Neural crest cell (in vitro differentiated cells): ENCODE results near the gene TECRL. TPM values are rescaled to one million over a fixed set of nuclear protein-coding genes. Genes with fewer than 3 reads are reported as not detected.

ENCODE experiments used
- DNase-seq: peaks from one replicate; pipeline ENCODE4 v3.0.0; 2021; ENCODE audit warnings: low read depth, mixed read lengths, low spot score
- H3K27ac Mint-ChIP-seq: one replicate; pipeline ENCODE4 v1.8.0; 2021; ENCODE audit warnings: mild to moderate bottlenecking, mixed read lengths; ENCODE audit not compliant: unreplicated experiment
- H3K27me3 Mint-ChIP-seq: 2 replicates; pipeline ENCODE4 v1.8.0; 2021; ENCODE audit warnings: low read depth, mild to moderate bottlenecking, mixed read lengths
- H3K36me3 Mint-ChIP-seq: 2 replicates; pipeline ENCODE4 v1.8.0; 2021; ENCODE audit warnings: low read depth, mild to moderate bottlenecking, mixed read lengths
- H3K4me1 Mint-ChIP-seq: 2 replicates; pipeline ENCODE4 v1.8.0; 2021; ENCODE audit warnings: mixed read lengths
- H3K4me3 Mint-ChIP-seq: one replicate; pipeline ENCODE4 v1.8.0; 2021; ENCODE audit warnings: mild to moderate bottlenecking, mixed read lengths
- H3K9me3 Mint-ChIP-seq: 2 replicates; pipeline ENCODE4 v1.8.0; 2021; ENCODE audit warnings: mixed read lengths
- CTCF ChIP-seq: fragments of 200-600 bp; sonication (generic); conservative IDR thresholded peaks from 2 replicates; pipeline ENCODE4 v1.5.0; 2021; ENCODE audit warnings: antibody characterized with exemption, mild to moderate bottlenecking
- total RNA-seq: library from RNA; stranded (reverse); gene quantifications from 2 replicates; pipeline ENCODE4 v1.2.1, GENCODE V29; 2021

Gene TECRL
- total RNA-seq, 1 donor from 2014 or later, result not detected

GRCh38 chr4:64385220-64385619 lies 24.0 kb downstream of the TECRL start:
- no peaks in the 10 kb centered on the region for H3K9me3 Mint-ChIP-seq
- DNase-seq, result no peak
- H3K27ac Mint-ChIP-seq, result no peak overlapping the region
- no peak overlapping the region for H3K4me3 Mint-ChIP-seq
- no peaks in the 10 kb centered on the region for H3K27me3 Mint-ChIP-seq
- no peaks in the 10 kb centered on the region for H3K36me3 Mint-ChIP-seq
- no peak for TF ChIP-seq CTCF
- H3K4me1 Mint-ChIP-seq, result no peaks in the 10 kb centered on the region

GRCh38 chr4:64384237-64385203 lies 24.7 kb downstream of the TECRL start:
- no peaks in the 10 kb centered on the region for H3K9me3 Mint-ChIP-seq
- H3K36me3 Mint-ChIP-seq, result no peaks in the 10 kb centered on the region
- H3K4me1 Mint-ChIP-seq, result no peaks in the 10 kb centered on the region
- no peak for TF ChIP-seq CTCF
- H3K27ac Mint-ChIP-seq, result no peak overlapping the region
- H3K27me3 Mint-ChIP-seq, result no peaks in the 10 kb centered on the region
- no peak for DNase-seq
- H3K4me3 Mint-ChIP-seq, result no peak overlapping the region

- Mint-ChIP-seq H3K4me3 (no peak overlapping the region), H3K27me3 (no peaks in the 10 kb centered on the region), H3K36me3 (no peaks in the 10 kb centered on the region), H3K4me1 (no peaks in the 10 kb centered on the region), H3K27ac (no peak overlapping the region), H3K9me3 (peaks cover 8% of the 10 kb centered on the region)
- TF ChIP-seq CTCF, result no peak
- DNase-seq, result no peak
These were observed 40.5 kb downstream of the TECRL start for GRCh38 chr4:64368741-64369140.

GRCh38 chr4:64361399-64361740 lies 47.9 kb downstream of the TECRL start:
- TF ChIP-seq CTCF, result no peak
- Mint-ChIP-seq H3K27me3 (no peaks in the 10 kb centered on the region), H3K27ac (no peak overlapping the region), H3K4me1 (no peaks in the 10 kb centered on the region), H3K36me3 (no peaks in the 10 kb centered on the region), H3K4me3 (no peak overlapping the region), H3K9me3 (peaks cover 8% of the 10 kb centered on the region)
- DNase-seq, result no peak

- H3K27ac Mint-ChIP-seq, result no peak overlapping the region
- no peak overlapping the region for H3K4me3 Mint-ChIP-seq
- TF ChIP-seq CTCF, result no peak
- no peak for DNase-seq
- H3K36me3 Mint-ChIP-seq, result no peaks in the 10 kb centered on the region
- no peaks in the 10 kb centered on the region for H3K4me1 Mint-ChIP-seq
- H3K9me3 Mint-ChIP-seq, result peaks cover 3% of the 10 kb centered on the region
- no peaks in the 10 kb centered on the region for H3K27me3 Mint-ChIP-seq
These were observed 48.4 kb downstream of the TECRL start for GRCh38 chr4:64360664-64361398.
